SIG-M5 treated with dmso at 0.1 percent for 504 hours (cell line): ENCODE measurements around the gene USB1.
"Not testable (repeated sequence)": the region's sequence is repeated elsewhere in the genome, so short reads cannot be mapped to it uniquely, and the experiment has no call there.

Experiments used
- DNase-seq: peaks from one replicate; lab custom pipeline; 2025; ENCODE audit not compliant: unreplicated experiment; lab: John Stamatoyannopoulos, UW

USB1 gene

GRCh38 chr16:57969451-57970123, 31.6 kb upstream of the USB1 start:
- DNase-seq = no peak

GRCh38 chr16:57970319-57970718, 30.9 kb upstream of the USB1 start:
- no peak for DNase-seq

GRCh38 chr16:57970970-57971369, 30.2 kb upstream of the USB1 start, which contains the start of gene CNGB1:
TSS of gene CNGB1 (minus strand) at chr16:57971128. CDS start at chr16:57967286, 3,842 bp downstream.
- DNase-seq = no peak

DNA sequence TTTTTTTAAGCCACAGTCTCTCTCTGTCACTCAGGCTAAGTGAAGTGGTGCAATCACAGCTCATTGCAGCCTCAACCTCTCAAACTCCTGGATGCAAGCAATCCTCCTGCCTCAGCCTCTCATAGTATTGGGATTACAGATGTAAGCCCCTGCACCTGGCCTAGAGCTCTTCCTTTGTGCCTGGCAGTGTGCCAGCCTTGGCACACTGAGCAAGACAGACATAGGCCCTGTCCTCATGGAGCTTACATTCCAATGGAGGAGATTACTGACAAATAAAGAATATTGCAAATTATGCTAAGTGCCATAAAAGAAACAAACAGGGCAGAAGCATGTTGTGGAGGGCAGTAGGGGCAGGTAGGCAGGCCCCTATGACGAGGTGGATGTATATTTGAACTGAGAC, 29.4 kb upstream of the USB1 start:
- no peak for DNase-seq

- DNase-seq = no peak
These were observed 28.9 kb upstream of the USB1 start for GRCh38 chr16:57972306-57972705.

GRCh38 chr16:57976331-57976796, 24.8 kb upstream of the USB1 start:
- no peak for DNase-seq

DNA sequence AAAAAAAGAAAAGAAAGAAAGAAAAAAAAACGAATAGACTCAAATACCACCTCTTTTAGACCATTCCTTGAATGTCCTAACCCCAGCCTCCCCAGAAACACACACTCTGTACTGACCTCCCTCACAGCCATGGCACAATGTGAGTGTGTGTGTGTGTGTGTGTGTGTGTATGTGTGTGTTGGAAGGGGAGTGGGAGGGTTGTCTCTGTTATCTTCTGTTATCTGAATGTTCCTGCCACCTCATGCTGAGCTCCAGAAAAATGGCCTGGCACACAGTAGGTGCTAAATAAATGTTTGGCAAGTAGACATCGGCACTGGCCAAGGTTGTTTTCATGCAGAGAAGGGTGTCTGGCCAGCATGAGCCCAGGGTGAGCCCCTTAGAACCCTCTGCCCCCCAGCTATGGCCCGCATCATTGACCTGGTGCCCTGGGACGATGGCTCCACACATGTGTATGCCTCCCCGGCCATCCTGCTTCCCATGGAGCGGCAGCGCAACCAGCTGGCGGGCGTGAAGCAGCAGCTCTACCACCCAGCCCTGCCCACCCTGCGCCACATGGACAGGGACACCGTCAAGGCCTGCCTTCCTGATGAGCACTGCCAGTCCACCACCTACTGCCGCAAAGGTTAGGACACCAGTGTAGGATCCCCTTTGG, 23.7 kb upstream of the USB1 start:
- DNase-seq = no peak

- DNase-seq = not testable (repeated sequence)
These were observed 23.1 kb upstream of the USB1 start for GRCh38 chr16:57978070-57978465.

GRCh38 chr16:57979006-57979585, 22.1 kb upstream of the USB1 start:
- no peak for DNase-seq

- no peak for DNase-seq
These were observed 19.6 kb upstream of the USB1 start for GRCh38 chr16:57981636-57982035.

GRCh38 chr16:57982385-57982784, 18.8 kb upstream of the USB1 start:
- no peak for DNase-seq

GRCh38 chr16:57984443-57985203, 16.6 kb upstream of the USB1 start:
- no peak for DNase-seq

DNA sequence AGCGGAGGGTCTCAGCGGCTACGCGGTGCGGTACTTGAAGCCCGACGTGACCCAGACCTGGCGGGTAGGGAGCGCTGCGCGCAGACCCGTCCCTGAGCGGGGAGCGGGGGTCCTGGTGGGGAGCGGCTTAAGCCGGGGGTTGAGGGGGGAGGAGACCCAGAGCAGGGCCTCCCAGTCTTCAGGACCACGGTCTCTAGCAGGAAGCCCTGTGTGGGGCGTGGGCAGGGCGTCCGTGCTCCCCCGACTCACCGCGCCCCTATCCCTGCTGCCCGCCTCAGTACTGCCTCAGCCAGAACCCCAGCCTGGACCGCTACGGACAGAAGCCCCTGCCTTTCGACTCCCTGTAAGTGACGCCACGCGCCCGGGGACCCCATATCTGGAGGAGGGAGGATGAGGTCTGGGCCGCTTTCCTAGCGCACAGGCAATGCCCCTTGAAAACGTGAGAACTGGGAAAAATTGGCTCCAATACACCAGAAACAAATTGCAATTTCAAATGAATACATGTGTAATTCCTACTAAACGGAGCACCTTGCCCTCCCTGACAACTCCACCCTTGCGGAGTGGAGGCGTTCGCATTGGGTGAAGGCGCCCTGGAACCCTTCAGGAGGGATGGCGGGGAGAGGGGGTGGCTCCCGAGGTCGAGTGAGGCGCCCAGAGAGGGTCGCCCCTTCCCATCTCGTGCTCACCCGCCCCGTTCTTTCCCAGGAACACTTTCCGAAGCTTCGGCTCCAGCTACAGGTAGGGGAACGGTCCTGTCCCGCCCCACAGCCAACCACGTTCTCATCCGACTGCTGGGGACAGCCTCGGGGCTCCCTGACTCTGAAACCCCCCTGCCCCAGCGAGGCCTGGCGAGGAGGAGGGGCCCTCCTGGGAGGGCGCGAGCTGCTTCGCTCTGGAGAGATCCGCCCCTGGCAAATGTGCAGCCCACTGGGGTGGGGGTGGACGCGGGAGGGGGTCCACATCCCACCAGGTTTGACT, 15.7 kb upstream of the USB1 start:
- DNase-seq = no peak

- DNase-seq = no peak
These were observed 15.0 kb upstream of the USB1 start for GRCh38 chr16:57986196-57986595.

- DNase-seq = no peak
These were observed 13.6 kb upstream of the USB1 start for GRCh38 chr16:57987441-57988177.

DNA sequence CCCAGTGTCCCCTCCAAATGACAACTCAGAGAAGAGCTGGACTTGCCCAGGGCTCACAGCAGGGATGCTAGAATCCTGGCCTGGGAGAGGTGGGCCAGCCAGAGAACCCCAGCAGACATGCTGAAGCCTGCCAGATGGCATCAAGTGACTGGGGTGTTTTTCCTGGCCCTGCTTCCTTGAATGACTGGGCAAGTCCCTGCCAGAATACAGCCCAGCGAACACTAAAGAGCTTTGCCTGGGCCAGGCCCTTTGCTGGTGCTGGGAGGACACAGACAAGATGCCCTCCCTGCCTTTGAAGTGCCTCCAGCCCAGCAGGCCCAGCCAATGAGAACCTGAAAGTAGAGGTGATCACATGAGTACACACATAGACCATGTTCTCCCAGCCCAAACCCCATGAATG, 12.3 kb upstream of the USB1 start:
- no peak for DNase-seq

DNA sequence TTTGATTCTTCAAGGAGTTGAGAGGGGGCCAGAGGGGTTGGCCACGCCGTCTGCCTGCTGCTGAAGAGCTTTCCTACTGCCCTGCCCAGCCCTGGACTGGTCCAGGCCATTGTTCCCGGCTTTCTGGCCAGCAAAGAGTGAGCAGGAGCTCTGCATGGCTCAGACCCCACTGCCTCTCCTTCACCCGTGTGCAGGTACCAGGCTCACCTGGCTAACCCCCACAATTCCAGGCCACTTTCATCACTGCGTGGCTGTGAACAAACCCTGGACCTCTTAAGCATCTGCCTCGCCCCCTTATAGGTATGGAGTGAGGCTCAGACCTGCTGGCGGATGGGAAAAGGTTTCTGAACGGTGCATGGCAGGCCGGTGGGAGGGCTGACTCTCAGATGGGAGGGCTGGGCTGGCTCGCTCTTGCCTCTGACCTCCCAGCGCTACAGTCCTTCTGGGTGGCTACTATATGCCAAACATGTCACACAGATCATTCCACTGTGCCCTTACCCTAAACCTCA, 9.6 kb upstream of the USB1 start:
- no peak for DNase-seq

GRCh38 chr16:57992084-57992483, 9.1 kb upstream of the USB1 start:
- DNase-seq = no peak

- DNase-seq = no peak
These were observed 7.8 kb upstream of the USB1 start for GRCh38 chr16:57993438-57993837.

GRCh38 chr16:57993897-57994296, 7.3 kb upstream of the USB1 start:
- DNase-seq = no peak
